Neural progenitor cell (in vitro differentiated cells): ENCODE data around the gene ADCY4.

ENCODE experiments used
- EZH2 ChIP-seq: fragments of 200-600 bp; sonication (generic); IDR thresholded peaks from 2 replicates; pipeline ENCODE4 v1.6.1; 2017; ENCODE audit warnings: antibody characterized with exemption, mild to moderate bottlenecking, moderate library complexity
- EZH2phosphoT487 ChIP-seq: fragments of 200-600 bp; sonication (generic); IDR thresholded peaks from 2 replicates; pipeline ENCODE4 v1.6.1; 2017; ENCODE audit warnings: antibody characterized with exemption
- TF ChIP-seq, protein P1 (sequence below): fragments of 200-600 bp; sonication (generic); IDR thresholded peaks from 2 replicates; pipeline ENCODE4 v1.5.1; 2017; ENCODE audit warnings: antibody characterized with exemption, mild to moderate bottlenecking

DNA sequence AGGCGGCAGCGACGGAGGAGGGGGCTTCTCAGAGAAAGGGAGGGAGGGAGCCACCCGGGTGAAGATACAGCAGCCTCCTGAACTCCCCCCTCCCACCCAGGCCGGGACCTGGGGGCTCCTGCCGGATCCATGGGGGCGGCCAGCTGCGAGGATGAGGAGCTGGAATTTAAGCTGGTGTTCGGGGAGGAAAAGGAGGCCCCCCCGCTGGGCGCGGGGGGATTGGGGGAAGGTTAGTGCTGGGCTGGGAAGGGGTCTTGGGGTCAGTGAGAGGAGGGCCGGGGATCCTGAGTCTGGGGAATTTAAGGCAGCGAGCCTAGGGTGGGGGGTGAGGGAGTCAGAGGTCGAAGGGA lies 33.3 kb upstream of the ADCY4 start:
- TF ChIP-seq, protein P1, sequence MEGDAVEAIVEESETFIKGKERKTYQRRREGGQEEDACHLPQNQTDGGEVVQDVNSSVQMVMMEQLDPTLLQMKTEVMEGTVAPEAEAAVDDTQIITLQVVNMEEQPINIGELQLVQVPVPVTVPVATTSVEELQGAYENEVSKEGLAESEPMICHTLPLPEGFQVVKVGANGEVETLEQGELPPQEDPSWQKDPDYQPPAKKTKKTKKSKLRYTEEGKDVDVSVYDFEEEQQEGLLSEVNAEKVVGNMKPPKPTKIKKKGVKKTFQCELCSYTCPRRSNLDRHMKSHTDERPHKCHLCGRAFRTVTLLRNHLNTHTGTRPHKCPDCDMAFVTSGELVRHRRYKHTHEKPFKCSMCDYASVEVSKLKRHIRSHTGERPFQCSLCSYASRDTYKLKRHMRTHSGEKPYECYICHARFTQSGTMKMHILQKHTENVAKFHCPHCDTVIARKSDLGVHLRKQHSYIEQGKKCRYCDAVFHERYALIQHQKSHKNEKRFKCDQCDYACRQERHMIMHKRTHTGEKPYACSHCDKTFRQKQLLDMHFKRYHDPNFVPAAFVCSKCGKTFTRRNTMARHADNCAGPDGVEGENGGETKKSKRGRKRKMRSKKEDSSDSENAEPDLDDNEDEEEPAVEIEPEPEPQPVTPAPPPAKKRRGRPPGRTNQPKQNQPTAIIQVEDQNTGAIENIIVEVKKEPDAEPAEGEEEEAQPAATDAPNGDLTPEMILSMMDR: no peak
- TF ChIP-seq EZH2 (no peak), EZH2phosphoT487 (no peak)
